ENCODE measurements around the gene ZFAND2A.
"Not testable (repeated sequence)": the region's sequence is repeated elsewhere in the genome, so short reads cannot be mapped to it uniquely, and the experiment has no call there.

Gene ZFAND2A, protein sequence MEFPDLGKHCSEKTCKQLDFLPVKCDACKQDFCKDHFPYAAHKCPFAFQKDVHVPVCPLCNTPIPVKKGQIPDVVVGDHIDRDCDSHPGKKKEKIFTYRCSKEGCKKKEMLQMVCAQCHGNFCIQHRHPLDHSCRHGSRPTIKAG

DNA sequence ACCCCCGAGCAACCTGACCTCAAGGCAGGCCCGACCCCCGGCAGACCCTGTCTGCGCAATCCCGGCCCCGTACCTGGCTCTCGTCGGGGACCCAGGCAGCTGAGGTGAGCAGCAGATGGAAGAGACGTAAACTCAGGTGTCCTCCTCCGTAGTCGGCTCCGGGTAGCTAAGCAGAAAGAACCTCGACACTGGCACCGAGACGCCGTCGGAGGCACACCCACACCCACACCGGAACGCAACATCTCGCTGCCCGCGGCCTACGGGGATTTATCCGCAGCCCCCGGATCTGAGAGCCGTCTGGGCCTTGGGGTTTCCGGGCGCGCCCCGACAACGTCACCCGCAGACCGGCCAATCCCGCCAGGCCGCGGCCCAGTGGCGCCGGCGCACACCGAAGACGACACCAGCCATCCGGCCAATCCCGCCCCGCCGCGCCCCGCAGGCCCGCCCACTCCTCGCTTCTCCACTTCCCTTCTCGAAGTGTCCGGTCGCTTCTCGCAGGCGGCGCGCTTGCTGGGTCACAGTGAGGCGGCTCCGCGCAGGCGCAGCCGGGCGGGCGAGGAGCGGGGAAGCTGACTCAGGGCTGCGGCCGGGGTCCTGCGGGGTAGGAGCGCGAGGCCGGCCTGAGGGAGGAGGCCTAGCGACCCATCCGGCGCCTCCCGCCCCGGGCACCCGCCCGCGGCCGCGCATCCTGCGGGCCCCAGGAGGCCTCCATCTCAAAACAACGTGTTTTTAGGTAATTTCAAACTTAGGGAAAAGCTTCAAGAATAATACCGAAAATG, at the start of gene ZFAND2A:
Gene ZFAND2A (minus strand): TSS at position 306 of the 779 bp plus-strand sequence. CDS start 1,984 bp downstream, outside the sequence.
- peak; percentile 92 for DNase-seq (ENCODE audit: low read depth)

DNA sequence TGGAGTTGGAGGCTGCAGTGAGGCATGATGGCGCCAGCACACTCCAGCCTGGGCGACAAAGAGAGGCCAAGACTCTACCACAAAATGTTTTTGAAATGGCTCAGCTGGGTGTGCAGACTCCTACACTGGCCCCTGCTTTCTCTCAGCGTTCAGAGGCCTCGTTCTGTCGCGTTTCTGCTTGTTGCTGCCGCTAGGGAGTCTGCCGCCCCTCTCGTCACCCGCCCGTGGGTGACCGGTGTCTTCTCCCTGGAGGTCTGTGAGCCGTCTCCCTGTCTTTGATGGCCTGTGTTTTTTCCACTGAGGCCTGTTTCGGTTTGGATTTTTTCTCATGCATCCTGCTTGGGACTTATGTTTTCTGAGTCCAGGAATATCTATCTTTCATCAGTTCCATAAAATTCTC, 49.1 kb upstream of the ZFAND2A start:
- no peak for DNase-seq (ENCODE audit: low read depth)

DNA sequence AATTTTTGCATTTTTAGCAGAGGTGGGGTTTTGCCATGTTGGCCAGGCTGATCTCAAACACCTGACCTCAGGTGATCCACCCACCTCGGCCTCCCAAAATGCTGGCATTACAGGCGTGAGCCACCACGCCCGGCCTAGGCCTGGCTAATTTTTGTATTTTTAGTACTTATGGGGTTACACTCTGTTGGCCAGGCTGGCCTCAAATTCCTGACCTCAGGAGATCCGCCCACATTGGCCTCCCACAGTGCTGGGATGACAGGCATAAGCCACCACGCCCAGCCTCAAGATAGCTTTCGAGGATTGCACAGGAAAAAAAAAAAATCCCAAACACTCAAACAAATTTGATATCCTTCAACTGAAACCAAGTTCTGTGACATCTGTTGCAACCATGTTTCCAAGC, 45.7 kb upstream of the ZFAND2A start:
- DNase-seq (ENCODE audit: low read depth) = not testable (repeated sequence)

DNA sequence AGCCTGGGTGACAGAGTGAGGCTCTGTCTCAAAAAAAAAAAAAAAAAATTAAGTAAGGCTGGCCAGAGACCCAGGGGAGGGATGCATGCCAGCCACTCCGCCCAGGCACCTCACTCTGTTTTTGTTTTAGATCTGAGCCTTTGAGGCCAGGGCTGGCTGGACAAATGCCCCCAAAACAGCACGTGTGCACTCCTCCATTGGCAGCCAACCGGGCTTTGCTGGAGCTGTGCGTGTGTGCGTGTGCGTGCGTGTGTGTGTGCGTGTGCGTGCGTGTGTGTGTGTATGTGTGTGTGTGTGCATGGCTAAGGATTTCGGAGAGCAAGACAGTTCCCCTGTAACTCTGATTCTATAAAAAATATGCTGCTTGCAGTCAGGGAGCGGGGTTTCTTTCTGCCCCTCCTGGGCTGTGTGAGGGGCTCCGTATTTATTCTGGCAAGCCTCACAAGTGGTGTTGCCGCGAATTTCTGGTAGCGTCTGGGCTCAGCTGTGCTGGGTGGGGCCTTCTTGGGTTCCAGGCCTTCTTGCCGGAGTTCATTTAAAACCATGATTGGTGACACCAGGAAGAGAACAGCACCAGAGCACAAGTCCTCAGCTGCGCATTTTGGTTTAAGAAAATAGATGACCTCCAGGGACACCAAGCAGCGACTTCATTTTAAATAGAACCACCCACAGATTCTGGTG, 44.6 kb upstream of the ZFAND2A start:
- DNase-seq (ENCODE audit: low read depth) = no peak

DNA sequence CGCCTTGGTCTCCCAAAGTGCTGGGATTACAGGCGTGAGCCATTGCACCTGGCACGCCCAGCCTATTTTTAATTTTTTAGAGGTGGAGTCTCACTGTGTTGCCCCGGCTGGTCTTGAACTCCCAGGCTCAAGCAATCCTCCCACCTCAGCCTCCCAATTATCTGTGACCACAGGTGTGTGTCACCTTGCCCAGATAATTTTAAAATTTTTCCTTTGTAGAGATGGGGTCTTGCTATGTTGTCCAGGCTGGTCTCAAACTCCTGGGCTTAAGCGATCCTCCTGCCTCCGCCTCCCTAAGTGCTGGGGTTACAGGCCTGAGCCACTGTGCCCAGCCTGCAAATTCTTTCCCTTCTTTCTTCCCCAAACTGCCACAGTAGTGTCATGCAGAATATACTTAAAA, 42.9 kb upstream of the ZFAND2A start:
- not testable (repeated sequence) for DNase-seq (ENCODE audit: low read depth)

DNA sequence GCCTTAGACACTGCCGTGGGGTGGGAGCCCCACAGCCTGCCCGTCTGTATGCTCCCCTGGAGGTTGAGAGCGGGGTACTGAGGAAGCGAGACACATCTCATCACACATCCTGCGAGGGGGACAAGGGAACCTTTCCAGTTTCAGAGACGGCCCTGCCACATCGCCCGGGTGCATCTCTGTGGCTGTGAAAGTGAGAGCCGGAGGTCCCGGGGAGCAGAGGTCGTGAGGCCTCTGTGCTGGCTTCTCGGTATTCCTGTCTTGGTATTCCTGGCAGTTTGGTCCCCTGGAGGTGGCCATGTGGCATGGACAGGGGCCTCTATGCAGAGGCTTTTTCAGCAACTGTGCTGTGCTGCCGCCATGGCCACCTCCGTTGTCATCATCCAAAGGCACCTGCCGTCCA, 41.9 kb upstream of the ZFAND2A start:
- DNase-seq (ENCODE audit: low read depth) = no peak

DNA sequence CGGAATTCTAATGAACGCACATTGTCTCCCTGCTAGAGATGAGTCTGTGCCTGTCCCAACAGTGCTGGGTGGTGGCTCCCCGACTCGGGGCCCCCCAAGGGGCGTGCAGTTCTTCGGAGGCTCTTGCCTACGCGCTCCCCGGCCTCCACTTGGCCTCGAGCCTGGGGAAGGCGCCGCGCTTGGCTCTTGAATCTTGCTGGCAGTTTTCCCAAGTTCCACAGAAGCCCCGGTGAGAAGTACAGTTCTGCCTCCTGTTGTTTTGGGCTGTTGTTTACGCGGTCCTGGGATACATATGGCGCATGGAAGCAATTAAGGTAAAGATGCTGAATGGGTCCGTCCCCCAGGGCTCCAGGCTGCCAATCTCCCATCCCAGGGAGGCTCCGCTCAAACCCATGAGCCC, 40.0 kb upstream of the ZFAND2A start:
- DNase-seq (ENCODE audit: low read depth) = no peak

DNA sequence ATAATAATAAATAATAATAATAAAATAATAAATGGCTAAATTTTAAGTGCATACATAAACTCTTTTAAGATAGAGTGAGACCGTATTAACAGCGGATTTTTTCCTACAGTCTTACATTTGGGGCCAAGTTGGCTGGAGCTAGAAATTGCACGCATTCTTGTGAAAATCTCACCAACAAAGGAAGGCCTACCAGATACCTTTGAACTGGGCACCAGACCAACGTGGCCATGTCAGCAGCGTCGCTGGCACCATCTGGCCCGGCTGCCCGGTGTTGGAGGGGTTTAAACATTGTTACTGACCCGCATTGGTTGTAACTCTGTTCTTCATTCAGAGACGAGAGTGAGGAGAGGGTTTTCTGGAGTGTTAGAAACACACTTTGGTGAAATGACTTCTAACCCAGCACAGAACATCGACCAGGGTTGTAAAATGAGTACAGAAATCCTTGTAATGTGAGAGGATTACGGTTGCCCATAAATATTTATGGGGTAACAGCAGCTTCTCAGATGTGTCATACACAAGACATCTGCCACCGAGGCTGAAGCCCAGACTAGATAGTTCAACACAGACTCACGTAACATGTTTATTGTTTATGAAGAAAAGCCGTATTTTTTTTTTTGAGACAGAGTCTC, 38.1 kb upstream of the ZFAND2A start:
- peak; percentile 89 for DNase-seq (ENCODE audit: low read depth)

DNA sequence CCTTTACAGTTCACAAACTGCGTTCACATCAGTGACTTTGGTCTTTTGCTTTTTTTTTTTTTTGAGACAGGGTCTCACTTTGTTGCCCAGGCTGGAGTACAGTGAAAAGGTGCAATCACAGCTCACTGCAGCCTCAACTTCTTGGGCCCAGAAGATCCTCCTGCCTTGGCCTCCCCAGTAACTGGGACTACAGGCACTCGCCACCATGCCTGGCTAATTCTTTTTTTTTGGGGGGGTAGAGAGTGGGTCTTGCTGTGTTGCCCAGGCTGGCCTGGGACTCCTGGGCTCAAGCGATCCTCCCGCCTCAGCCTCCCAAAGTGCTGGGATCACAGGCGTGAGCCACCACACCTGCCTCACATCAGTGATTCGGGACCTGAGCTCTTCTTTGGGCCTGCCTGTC, 37.0 kb upstream of the ZFAND2A start:
- no peak for DNase-seq (ENCODE audit: low read depth)

DNA sequence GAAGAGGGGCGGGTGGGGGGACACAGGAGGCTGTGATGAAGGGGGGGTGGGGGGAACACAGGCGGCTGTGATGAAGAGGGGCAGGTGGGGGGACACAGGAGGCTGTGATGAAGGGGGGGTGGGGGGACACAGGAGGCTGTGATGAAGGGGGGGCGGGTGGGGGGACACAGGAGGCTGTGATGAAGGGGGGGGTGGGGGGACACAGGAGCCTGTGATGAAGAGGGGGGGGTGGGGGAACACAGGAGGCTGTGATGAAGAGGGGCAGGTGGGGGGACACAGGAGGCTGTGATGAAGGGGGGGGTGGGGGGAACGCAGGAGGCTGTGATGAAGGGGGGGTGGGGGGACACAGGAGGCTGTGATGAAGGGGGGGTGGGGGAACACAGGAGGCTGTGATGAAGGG, 36.4 kb upstream of the ZFAND2A start:
- DNase-seq (ENCODE audit: low read depth) = not testable (repeated sequence)

DNA sequence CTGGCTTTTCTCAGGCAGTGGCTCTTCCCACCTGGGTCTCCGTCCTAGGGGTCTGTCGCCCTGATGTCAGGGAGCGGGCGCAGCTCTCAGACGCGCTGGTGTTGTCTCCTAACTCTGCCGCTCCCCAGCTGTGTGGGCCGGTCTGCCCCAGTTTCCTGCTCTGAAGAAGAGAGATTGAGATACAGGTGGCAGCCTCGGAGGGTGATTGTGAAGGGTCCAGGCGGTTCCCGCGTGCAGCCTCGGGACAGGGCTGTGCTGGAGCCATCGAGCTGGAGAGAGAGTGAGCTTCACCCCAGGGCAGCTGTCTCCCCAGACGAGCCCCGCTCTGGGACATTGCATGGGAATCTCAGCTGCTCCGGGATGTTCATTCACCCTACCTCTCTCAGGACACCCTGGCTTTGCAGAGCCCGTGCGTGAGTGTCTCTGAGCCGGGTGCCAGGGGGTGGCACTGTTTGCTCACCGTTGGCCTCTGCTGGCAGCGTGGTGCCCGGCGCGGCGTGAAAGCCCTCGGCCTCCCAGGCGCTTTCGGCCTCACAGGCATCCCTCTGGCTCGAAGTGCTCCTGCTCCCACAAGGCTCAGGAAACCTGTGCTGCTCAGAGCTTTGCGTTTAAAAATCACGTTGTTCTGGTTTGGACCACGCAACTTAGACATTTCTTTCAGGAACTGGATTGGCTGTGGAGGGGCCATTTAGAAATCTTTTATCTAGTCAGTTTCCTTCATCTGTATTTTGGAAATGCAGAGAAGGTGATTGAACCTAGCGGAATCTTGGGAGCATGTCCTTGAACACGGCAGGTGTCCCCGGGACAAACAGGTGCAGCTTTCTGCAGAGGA, 33.8 kb upstream of the ZFAND2A start:
- DNase-seq (ENCODE audit: low read depth) = no peak

DNA sequence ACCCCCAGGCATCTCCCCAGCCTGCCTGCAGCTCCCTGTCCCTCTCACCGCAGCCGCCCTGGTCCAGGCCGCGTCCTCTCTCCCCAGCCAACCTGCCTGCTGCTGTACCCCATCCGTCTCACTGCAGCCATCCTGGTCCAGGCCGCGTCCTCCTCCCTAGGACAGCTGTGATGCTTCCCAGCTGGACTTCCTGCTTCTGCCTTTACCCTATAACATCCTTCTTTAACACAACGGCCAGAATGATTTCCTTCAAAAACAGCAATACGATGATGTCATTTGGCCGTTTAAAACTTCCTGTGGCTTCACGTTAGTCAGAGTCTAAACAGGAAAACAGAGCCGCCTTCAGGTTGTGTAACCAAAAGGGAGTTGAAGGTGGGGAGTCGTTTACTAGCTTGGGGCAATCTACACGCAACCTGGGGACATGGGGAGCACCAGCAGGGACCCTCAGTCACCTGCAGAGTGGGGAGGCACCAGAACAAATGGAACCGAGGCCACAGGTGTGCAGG, 32.2 kb upstream of the ZFAND2A start:
- DNase-seq (ENCODE audit: low read depth) = no peak

DNA sequence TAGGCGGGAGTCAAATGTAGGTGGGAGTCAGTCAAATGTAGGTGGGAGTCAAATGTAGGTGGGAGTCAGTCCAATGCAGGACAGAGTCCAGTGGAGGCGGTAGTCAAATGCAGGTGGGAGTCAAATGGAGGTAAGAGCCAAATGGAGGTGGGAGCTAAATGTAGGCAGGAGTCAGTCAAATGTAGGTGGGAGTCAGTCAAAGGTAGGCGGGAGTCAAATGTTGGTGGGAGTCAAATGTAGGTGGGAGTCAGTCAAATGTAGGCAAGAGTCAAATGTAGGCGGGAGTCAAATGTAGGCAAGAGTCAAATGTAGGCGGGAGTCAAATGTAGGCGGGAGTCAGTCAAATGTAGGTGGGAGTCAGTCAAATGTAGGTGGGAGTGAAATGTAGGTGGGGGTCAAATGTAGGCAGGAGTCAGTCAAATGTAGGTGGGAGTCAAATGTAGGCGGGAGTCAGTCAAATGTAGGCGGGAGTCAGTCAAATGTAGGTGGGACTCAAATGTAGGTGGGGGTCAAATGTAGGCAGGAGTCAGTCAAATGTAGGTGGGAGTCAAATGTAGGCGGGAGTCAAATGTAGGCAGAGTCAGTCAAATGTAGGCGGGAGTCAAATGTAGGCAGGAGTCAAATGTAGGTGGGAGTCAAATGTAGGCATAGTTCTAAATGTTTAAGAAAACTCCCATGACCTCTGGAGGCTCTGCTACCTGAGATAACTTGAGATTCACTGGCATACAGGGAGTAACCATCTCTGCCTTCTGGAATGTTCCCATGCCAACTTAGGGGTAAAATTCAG, 30.2 kb upstream of the ZFAND2A start:
- no peak for DNase-seq (ENCODE audit: low read depth)

DNA sequence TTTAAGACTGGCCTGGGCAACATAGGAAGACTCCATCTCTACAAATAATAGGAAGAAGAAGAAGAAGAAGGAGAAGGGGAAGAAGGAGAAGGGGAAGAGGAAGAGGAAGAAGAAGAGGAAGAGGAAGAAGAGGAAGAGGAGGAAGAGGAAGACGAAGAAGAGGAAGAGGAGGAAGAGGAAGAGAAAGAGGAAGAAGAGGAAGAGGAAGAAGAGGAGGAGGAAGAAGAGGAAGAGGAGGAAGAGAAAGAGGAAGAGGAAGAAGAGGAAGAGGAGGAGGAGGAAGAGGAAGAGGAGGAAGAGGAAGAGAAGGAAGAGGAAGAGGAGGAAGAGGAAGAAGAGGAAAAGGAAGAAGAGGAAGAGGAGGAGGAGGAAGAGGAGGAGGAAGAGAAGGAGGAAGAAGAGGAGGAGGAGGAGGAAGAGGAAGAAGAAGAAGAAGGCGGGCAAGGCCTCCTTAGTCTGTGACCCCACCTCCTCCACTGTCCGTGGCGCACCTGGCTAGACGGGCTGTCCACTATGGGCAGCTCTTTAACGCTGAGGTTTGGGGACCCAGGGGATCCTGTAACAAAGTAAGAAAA, 28.8 kb upstream of the ZFAND2A start:
- no peak for DNase-seq (ENCODE audit: low read depth)

DNA sequence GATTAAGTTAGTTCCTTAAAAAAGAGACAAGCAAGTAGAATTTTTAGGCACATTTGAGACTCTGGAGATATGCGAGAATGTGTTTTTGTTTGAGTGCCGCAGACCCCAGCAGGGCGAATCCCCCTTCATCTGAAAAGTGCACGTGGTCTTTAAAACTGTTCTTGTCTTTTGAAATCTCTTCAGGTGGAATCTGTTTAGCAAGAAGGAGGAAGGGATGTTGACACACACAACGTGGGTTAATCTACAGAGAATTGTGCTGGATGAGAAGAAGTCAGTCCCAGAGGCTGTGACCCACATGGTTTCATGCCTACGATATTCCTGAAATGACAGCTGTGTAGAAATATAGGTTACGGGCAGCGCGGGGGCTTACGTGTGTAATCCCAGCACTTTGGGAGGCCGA, 27.1 kb upstream of the ZFAND2A start:
- no peak for DNase-seq (ENCODE audit: low read depth)

DNA sequence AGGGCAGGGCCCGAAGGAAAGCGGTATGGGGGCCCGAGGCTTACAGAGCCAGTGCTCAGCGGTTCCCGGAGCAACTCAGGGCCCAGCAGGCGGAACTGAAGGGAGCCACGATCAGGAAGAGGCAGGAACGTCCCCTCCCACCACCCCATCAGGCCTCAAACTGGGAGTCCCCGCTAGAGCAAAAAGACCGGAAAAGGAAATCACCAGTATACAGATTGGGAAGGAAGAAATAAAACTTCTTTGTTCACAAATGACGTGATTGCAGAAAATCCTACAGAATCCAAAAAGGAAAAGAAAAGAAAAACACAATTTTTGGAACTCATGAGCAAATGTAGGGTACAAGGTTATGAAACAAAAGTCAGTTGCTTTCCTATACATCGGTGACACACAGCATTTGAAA, 21.6 kb upstream of the ZFAND2A start:
- DNase-seq (ENCODE audit: low read depth) = no peak

DNA sequence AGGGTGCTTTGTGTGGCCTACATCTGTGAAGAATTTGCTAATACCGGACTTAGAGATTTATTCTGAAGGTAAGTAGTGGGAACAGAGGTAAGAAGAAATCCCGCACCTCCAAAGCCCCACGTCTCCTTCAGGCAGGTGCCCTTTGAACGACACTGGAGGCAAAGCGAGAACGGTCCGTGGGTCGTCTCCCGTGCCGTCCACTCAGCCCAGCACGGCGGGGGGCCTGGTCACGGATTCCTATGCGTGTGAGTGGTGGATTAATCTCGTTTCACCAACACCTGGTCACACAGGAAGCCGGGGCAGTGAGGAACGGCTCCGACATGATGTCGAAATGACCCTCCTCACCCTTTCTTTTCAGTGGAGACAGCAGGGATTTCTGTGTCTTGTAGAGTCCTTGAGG, 21.0 kb upstream of the ZFAND2A start:
- no peak for DNase-seq (ENCODE audit: low read depth)

DNA sequence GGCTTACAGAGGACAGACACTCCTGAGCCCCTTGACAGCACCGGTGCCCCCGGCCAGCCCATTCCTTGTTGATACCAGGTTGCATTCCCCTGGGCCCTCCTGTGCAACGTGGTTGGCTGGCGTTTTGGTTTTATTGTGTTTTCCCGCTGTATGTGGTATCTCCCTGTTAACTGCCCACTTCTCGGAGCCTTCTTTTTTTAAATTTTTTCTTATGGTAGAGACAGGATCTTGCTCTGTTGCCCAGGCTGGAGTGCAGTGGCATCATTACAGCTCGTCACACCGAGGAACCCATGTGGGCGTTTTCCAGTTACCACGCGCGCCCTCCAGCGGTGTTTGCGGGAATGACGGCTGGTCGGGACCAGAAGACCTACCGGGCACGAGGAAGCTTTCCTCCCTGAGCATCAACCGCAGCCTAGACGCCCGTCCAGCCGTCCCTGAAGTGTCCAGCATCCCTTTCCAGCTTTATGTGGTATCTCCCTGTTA, 16.9 kb upstream of the ZFAND2A start:
- DNase-seq (ENCODE audit: low read depth) = no peak

DNA sequence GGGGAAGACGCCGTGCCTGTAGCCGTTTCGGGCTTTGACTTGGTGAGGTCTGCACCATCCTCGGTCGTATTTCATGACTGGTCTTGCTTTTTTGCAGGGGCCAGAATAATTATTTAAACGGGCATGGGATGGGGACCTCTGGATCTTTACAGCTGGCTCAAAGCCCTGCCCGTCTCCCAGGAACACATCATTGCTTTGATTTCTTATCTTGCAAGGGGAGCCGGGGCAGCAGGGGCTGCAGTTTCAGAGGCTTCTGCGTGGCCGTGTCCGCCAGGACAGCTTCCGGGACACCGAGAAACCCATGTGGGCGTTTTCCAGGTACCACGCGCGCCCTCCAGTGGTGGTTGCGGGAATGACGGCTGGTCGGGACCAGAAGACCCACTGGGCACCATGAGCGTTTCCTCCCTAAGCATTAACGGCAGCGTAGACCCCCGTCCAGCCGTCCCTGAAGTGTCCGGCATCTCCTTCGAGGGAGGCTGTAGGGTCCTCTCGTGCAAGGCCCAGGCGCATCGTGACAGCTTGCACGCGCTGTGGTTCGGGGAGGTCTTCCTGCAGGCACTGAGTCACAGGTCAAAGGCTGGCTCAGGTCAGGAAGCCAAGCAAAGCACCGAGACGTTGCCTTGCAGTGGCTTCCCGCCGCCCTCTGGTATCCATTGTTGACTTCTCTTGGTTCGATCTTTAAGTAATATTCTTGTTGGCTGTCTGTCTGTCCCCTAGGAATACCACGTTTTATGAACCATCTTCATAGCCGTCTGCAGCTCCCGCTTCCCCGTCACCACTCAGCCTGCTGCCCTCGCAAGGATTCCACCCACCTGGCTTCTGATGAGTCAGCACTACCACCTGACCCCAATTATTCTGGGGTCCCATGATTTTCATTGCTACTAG, 16.2 kb upstream of the ZFAND2A start:
- DNase-seq (ENCODE audit: low read depth) = no peak

All from GM04504 (cell line).